Activated T-helper 1 cell treated with anti-CD3 and anti-CD28 coated beads, Interleukin-2, amount 50 U/mL, for 16 hours (primary cell): Measurements from ENCODE around the gene ERI3.

ENCODE experiments used
- DNase-seq, 2 donors: peaks; one replicate each; pipeline ENCODE4 v3.0.0-alpha.2; 2020; ENCODE audit warnings: low read depth in 1 of 2, low spot score in 1 of 2

The ERI3 gene

DNA sequence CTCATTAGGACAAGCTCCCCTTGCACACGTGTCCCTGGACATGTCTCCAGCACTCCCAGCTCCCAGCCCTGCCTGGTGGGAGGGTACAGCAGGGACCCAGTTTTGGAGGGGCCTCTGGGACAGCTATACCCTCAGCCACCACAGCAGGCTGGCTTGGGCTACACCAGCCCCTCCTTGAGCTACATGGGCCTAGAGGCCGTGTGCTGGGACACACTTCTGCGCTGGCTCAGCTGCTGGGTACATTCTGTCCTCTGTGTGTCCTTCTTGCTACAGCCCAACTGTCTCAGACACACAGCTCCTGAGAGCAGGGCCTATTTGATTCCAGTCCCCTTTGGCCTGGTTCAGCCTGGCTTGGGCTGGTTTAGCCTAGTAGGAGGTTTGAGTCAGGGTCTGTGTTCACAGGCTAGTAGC, 115.1 kb downstream of the ERI3 start:
- no peak for DNase-seq

GRCh38 chr1:44239331-44239960, 115.6 kb downstream of the ERI3 start:
- no peak for DNase-seq

- no peak for DNase-seq
Observed at GRCh38 chr1:44238660-44239059, 116.4 kb downstream of the ERI3 start.

DNA sequence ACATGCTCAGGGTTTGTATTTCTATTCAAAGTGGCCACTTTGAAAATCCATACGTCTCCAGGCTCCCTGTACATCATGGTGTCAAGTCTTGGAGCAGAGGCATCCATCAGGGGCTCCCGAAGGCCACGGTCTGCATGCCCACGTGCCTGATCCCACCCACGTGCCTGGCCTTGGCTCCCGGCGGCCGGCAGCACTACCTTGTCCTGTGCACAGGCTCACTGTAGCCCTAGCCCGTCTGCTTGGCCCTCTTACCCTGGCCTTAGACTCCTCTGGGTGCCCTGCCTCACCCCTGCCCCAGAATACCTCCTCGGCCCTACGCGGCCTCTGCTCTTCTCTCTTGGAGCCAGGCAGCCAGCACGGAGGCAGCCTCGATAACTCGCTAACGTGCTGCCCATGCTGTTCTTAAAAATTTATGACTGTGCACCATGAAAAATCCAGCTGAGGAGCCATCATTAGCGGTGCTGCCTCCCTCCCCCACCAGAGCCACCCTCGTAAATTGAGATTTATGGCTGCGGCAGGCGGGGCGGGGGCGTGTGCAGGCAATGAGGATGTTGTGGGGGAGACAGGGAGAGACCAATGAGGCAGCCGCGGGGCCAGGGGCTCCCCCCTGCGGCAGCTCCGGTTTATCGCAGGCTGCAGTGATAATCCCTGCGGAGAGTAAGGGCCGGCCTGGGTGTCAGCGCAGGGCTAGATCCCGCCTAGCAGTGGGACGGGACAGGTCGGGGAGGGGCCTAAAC, 117.2 kb downstream of the ERI3 start:
- DNase-seq, result no peak

GRCh38 chr1:44236490-44237272, 118.4 kb downstream of the ERI3 start:
- DNase-seq, result no peak

GRCh38 chr1:44235808-44236207, 119.2 kb downstream of the ERI3 start:
- DNase-seq, result no peak

DNA sequence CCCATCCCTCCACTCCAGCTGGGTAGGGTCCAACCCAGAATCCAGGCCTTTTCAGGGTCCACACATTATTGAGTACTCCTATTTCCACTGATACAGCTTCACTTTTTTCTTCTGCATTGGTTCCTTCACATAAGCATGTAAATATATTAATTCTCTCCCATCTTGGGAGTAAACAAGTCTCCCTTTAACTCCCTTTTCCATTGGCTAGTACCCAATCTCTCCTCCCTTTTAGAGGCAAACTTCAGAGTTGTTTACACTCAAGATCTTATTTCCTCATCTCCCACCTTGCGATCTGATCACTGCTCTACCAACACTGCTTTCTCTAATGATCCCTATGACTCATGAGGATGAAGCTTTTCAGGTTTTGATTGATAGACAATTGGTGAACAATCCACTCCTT, 121.5 kb downstream of the ERI3 start:
- DNase-seq, result no peak

DNA sequence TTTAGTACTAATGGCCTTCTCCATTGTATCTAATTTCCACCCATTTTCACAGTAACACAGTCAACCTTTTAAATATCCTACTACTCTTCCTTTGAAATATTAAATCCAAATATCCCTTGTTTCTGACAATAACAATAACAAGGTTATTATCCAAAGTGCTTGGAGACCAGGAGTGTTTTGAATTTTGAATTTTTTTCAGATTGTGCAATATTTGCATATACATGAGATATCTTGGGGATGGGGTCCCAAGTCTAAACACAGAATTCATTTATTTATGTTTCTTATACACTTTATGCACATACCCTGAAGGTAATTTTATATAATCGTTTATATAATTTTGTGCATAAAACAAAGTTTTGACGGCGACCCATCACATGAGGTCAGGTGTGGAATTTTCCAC, 124.3 kb downstream of the ERI3 start:
- no peak for DNase-seq

GRCh38 chr1:44229435-44230167, 125.5 kb downstream of the ERI3 start:
- DNase-seq, result no peak

- no peak for DNase-seq
Observed at GRCh38 chr1:44228218-44228617, 126.8 kb downstream of the ERI3 start.

- no peak for DNase-seq
Observed at GRCh38 chr1:44227211-44227610, 127.8 kb downstream of the ERI3 start.

DNA sequence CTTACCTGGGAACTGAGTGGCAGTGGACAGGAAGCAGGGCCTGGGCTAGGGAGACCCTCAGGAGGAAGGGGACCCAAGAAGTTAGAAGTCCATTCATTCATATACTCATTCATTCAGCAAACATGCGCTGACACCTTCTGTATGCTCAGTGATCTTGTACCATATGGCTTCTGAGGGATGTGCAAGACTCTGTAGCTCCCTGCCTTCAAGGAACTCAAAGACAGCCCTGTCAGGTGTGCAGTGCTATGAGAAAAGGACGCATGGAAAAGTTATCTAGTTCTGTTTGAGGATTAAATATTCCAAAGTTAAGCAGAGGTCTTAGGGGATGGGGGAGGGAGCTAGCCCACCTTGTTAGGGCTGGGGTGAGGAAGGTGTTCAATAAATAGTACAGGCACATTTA, 129.3 kb downstream of the ERI3 start:
- no peak for DNase-seq

- no peak for DNase-seq
Observed at GRCh38 chr1:44223187-44223610, 131.9 kb downstream of the ERI3 start.

DNA sequence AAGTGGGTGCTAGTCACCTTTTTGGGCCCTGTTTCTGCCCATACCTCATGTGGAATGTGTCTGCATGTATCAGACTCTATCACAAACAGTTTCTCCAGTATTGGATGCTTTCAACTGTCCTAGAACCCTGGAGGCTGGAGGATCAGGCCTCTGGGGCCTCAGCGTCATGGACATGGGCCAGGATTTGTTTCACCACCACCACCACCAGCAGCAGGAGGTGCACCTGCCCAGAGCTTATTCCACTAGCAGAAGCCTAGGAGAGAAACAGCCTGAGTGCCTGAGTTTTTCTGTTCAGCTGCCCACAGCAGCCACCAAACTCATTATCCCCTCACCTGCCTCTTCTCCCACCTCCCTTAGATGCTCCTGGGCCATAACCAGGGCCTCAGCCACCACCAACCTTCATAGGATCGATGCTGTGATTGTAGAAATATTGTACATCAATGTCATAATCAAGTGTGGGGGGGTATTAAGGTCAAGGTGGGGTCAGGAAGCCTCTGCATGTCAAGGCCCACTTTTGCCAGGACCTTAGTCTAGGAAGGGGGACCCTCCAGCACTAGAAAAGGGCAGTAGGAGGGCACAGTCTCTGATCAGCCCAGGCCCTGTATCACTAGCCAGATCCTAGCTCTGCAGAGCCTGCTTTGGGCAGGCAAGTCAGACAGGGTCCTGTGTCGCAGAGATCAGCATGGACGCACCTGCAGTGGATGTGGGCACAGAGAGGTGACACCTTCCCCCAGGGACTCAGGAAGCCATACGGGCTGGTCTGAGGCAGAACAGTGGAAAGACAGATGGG, 132.5 kb downstream of the ERI3 start:
- no peak for DNase-seq

DNA sequence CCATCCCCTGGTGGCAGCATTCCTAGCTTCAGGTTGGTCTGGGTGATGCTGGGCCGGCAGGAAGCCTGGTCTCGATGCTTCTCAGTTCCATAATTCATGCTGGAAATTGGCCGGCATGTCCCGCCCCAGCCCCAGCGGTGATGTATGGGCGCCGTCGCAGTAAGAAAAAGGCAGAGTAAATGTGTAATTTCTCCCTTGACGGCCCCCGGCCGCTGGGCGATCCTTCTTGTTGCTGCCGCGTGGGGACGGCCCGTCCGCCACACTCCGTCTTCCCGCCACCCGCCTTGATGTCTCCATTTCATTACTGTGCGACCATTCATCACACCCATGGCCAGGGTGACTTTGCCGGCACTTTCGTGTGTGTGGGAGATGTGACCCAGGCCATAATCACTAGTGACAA, 133.3 kb downstream of the ERI3 start:
- DNase-seq, result no peak

GRCh38 chr1:44220755-44221154, 134.3 kb downstream of the ERI3 start:
- no peak for DNase-seq

DNA sequence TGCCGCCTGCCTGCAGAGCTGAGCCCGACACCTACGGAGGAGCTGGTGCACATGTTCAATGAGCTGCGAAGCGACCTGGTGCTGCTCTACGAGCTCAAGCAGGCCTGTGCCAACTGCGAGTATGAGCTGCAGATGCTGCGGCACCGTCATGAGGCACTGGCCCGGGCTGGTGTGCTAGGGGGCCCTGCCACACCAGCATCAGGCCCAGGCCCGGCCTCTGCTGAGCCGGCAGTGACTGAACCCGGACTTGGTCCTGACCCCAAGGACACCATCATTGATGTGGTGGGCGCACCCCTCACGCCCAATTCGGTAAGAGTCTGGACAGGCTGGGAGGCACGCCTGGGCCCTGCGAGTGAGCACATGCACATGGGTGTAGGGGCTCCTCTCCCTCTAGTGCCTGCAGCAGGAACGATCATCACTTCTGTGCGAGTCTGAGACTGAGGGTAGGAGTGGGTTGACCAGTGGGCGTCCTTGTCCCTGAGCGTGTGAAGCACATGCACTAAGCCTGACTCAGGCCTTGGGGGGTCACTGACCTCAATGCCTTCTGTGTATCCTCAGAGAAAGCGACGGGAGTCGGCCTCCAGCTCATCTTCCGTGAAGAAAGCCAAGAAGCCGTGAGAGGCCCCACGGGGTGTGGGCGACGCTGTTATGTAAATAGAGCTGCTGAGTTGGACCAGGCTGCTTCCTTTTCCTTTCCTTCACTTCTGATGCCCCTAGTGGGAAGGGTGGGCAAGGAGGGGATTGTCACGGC, 134.9 kb downstream of the ERI3 start:
- DNase-seq, result no peak

DNA sequence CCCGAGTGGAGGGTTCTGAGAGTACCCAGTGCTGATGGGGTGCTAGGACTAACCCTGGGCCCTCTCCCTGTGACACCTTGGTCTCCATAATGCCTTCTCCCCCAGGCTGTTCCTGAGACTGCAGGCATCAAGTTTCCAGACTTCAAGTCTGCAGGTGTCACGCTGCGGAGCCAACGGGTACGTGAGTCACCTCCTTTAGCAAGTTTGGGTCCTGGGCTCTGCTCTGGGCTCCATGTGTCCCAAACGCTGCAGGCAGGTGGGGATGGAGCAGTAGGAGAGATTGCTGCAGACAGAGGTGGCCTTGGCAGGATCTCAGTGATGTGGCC, 135.8 kb downstream of the ERI3 start:
- DNase-seq, result no peak

DNA sequence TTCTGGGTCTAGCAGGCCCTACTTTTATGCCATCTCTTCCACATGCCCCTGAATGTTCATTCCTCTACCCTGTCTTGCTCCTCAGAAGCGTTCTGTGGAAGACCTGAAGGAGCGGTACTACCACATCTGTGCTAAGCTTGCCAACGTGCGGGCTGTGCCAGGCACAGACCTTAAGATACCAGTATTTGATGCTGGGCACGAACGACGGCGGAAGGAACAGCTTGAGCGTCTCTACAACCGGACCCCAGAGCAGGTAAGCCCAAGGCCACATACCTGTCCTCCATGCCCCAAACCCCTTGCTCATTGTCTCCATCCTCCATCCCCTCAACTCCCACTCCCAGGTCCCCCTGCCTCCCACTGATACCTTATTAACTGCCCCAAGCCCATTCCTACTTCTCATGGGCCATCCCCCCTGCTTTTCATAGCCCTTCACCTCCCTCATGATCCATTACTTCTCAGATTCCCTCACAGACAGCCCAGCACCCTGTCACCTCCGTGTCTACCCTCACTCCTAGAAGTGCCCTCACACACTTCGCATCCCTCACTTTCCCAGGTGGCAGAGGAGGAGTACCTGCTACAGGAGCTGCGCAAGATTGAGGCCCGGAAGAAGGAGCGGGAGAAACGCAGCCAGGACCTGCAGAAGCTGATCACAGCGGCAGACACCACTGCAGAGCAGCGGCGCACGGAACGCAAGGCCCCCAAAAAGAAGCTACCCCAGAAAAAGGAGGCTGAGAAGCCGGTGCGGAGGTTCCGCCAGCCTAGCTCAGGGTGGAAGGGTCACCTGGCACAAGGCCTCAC, 136.4 kb downstream of the ERI3 start:
- DNase-seq, result no peak
